GM13977 (cell line): ENCODE results near the gene CATSPER1.

ENCODE experiments used
- DNase-seq: peaks from one replicate; pipeline ENCODE4 v3.0.0; 2012; ENCODE audit warnings: low spot score
- in situ Hi-C: fragments of 300-500 bp; cut with MboI; formaldehyde crosslinking; loops from one replicate; pipeline ENCODE4 v1.12.0; 2022; ENCODE audit warnings: low sequenced_read_pairs, low pct_unique_long_range_greater_than_20kb, mixed read lengths, inconsistent platforms; ENCODE audit not compliant: unreplicated experiment
- TF ChIP-seq, protein P1 (sequence below): IDR thresholded peaks from 2 replicates; pipeline ENCODE4 v1.5.1; 2012; ENCODE audit warnings: mild to moderate bottlenecking, control low read depth; ENCODE audit not compliant: insufficient read depth; ENCODE audit errors: extremely low read depth, missing control alignments

Gene CATSPER1

DNA sequence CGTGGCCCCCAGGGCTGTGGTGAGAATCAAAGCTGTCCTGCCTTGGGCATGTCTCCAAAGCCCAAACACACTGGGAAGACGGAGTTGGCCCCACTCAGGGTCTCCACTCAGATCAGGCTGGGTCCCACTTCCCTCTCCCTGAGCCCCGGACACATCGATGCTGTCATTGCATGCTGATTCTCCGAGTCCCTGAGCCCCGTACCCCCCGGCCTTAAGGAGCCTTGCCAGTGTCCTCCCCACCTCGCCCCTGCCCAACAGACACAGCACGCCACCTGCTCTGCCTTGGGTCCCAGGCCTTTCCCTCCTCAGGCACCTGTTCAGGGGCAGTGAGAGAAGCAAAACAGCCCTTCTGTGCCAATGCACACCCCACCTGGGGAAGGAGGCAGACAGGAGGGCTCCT, 38.9 kb downstream of the CATSPER1 start:
- in situ Hi-C loops, result loop anchor here (5.0 kb wide), 1 partner anchor 105 kb away; no protein-coding TSS in a partner anchor
- TF ChIP-seq, protein P1, sequence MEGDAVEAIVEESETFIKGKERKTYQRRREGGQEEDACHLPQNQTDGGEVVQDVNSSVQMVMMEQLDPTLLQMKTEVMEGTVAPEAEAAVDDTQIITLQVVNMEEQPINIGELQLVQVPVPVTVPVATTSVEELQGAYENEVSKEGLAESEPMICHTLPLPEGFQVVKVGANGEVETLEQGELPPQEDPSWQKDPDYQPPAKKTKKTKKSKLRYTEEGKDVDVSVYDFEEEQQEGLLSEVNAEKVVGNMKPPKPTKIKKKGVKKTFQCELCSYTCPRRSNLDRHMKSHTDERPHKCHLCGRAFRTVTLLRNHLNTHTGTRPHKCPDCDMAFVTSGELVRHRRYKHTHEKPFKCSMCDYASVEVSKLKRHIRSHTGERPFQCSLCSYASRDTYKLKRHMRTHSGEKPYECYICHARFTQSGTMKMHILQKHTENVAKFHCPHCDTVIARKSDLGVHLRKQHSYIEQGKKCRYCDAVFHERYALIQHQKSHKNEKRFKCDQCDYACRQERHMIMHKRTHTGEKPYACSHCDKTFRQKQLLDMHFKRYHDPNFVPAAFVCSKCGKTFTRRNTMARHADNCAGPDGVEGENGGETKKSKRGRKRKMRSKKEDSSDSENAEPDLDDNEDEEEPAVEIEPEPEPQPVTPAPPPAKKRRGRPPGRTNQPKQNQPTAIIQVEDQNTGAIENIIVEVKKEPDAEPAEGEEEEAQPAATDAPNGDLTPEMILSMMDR, result no peak
- DNase-seq, result no peak

DNA sequence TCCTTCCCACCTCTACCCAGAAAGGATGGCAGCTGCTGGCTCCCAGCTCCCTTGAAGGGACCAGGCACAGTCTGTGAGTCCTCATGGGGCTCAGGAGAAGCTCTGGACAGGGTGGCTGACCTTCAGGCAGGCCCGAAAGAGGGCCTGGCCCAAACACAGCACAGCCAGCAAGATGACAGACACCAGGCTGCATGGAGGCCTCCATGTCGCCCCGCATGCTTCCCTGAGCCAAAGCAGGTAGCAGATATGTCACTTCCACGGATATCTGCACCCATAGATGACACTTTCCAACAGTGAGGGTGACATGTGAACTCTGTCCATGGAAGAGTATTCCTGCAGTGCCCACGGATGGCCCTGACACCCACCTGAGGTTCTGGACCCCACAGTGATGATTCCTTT, 42.7 kb downstream of the CATSPER1 start:
- in situ Hi-C loops, result no loop called here
- no peak for DNase-seq
- TF ChIP-seq, protein P1, result no peak

DNA sequence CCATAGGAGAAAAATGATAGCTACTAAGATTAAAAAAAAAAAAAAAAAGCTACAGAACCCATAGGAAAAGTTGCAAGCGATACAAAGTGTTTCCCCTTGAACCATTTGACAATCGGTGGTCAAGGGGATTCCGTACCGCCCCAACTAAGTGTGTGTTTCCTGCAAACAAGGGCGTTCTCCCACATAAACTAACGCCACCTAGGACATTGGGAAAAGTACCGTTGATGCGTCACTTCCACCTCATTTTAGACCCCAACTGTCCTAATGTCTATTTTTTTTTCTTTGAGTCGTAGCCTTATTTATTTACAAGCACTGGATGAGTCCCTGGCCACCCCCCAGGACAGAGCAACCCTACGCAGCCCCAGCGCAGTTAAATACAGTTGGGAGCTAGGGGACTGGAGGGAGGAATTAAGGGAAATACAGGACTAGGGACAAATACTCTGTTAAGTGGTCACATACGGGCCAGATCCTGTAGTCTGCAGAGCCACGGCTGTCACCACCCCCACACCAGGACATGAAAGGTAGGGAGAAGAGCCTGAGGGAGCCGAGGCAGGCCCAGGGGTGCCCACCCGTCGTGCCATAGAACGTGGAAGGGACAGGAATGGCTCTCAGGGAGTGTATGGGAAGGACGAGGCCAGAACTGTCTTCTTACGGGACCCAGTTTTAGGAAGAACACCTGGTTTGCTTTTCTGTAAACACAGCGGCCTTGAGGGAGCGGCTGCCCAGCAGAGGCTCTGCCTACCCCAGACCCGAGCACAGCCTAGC, 43.3 kb downstream of the CATSPER1 start:
- in situ Hi-C loops, result no loop called here
- no peak for DNase-seq
- TF ChIP-seq, protein P1, result no peak

DNA sequence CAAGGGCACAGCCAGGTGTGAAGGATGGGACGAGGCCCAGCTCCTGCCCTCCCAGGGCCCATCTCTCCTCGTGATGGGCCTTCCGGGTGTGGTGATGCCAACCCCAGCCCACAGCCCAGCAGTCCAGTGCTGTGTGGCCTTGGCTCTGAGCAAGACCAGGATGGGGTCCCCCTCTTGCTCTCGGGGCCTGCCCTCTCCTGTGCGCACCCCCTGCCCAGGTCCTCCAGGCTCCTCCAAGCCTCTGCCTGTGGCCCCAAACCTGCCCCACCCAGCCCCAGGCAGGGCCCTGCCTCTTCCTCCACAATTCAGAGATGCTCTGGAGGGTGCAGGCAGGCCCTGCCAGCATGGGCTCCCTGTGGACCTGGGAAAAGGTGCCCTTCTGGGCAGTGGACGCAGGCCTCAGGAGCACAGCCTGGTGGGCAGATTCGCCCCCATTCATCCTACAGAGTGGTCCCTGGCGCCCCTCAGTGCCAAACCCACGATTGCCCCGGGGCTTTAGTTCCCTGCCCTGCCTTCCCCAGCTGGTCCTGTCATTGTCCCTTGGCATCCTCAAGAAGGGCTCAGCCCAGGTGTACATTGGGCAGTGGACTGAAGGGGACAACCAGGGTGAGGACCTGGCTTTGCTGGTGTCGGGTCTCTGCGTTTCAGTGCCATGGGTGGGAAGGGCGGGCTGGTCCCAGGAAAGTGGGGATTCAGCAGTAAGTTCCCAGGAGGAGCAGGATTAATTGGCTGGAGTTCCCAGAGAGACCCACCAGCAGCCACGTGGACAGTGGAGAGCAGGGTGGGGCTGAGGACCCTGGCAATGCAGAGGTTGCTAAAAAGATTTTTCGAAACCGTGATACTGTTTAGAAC, 44.1 kb downstream of the CATSPER1 start:
- in situ Hi-C loops, result no loop called here
- TF ChIP-seq, protein P1, result no peak
- DNase-seq, result no peak

DNA sequence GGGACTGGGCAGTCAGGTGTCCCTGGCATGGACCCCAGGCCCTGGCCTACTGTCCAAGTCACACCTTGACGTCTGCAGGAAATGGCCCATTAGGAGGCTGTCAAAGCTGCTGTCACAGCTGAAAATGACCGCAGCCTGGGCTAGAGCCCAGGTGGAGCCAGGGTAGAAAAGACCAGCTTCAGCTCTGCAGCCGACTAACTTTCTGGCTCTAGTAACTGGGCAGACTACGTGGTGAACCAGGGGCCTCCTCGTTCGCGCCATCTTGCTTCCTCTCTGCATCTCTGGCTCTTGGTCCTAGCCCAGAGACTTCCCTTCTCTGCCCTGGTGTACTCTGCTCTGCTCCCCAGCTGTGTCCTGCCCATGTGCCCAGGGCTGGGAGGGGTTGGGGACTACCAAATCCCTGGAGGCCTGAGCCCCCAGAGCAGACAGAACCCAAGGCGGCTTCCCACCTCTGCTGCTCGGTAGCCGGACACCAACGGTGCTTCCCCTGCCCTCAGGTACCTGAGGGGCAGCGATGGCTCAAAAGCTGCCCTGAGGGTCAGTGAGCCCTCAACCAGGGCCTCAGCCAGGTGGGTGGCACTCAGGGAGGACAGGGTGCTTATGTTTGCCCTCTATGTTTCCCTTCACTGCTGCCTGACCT, 45.1 kb downstream of the CATSPER1 start:
- TF ChIP-seq, protein P1, result no peak
- in situ Hi-C loops, result no loop called here
- DNase-seq, result no peak

DNA sequence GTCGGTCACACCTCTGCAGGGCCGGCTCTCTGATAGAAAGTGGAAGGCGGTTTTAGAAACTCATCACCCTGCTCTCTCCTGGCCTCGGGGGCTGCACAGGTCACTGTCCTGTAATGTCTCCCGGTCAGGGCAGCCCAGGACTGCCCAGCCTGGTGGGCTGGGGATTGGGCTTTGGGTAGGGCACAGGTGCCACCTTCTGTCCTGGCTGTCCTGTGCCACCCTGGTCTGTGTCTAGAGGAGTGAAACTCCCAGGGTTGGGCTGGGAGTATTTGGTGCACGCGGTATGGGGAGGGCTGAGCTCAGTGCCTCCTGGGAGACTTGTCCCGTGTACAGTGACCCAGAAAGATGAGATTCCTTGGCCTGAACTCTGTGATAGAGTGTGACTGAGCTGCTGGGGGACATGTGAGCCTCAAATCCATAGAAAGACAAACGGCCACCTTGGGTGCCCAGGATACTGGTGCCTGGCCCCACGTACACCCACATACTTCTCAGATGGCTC, 47.0 kb downstream of the CATSPER1 start:
- no peak for DNase-seq

More for the DNA sequence above, 47.0 kb downstream of the CATSPER1 start:
- TF ChIP-seq, protein P1, result no peak
- in situ Hi-C loops, result no loop called here
